SH-SY5Y (cell line): ENCODE measurements around the gene DPP6.

Source experiments
- GATA2 ChIP-seq: IDR thresholded peaks from 2 replicates; pipeline ENCODE4 v1.6.1; 2011; ENCODE audit warnings: mild to moderate bottlenecking, low read depth, low read length
- GATA3 ChIP-seq: IDR thresholded peaks from 2 replicates; pipeline ENCODE4 v1.6.1; 2011; ENCODE audit warnings: low read depth, mild to moderate bottlenecking, low read length, moderate library complexity

- TF ChIP-seq GATA2 (peak; percentile 87), GATA3 (no peak)
Observed at GRCh38 chr7:154871507-154871906, 819.3 kb downstream of the DPP6 start.
